Retinal pigment epithelial cell (primary cell): Measurements from ENCODE around the gene CERS1.

ENCODE experiments used
- DNase-seq: peaks from one replicate; pipeline ENCODE4 v3.0.0-alpha.2; 2010; ENCODE audit warnings: low read depth
- H3K4me3 ChIP-seq: 2 replicates; pipeline ENCODE4 v1.5.1; 2011; ENCODE audit warnings: mild to moderate bottlenecking, low read length, control low read depth, moderate library complexity
- CTCF ChIP-seq: conservative IDR thresholded peaks from 2 replicates; pipeline ENCODE4 v1.5.1; 2011; ENCODE audit warnings: low read depth, low read length, control low read depth, inconsistent platforms

Gene CERS1

GRCh38 chr19:18928018-18928805 lies 32.3 kb upstream of the CERS1 start:
- no peak overlapping the region for H3K4me3 ChIP-seq
- no peak for DNase-seq
- TF ChIP-seq CTCF = no peak

GRCh38 chr19:18924684-18925213 lies 28.8 kb upstream of the CERS1 start:
- no peak for DNase-seq
- TF ChIP-seq CTCF = no peak
- H3K4me3 ChIP-seq = no peak overlapping the region

- no peak for TF ChIP-seq CTCF
- DNase-seq = no peak
- H3K4me3 ChIP-seq = no peak overlapping the region
Observed at GRCh38 chr19:18922228-18922985, 26.4 kb upstream of the CERS1 start.

GRCh38 chr19:18921593-18921992 lies 25.6 kb upstream of the CERS1 start:
- no peak for DNase-seq
- H3K4me3 ChIP-seq = no peak overlapping the region
- TF ChIP-seq CTCF = no peak

- H3K4me3 ChIP-seq = peak overlapping the region; percentile 100
- DNase-seq = no peak
- TF ChIP-seq CTCF = no peak
Observed at GRCh38 chr19:18920400-18920799, 24.4 kb upstream of the CERS1 start.

- DNase-seq = no peak
- peak overlapping the region; percentile 100 for H3K4me3 ChIP-seq
- no peak for TF ChIP-seq CTCF
Observed at GRCh38 chr19:18919900-18920214, 23.9 kb upstream of the CERS1 start.
